ENCODE measurements around the gene NEUROD6. TPM values are rescaled to one million over a fixed set of nuclear protein-coding genes. Genes with fewer than 3 reads are reported as not detected.

Gene NEUROD6
- polyA plus RNA-seq, 3 donors = not detected

DNA sequence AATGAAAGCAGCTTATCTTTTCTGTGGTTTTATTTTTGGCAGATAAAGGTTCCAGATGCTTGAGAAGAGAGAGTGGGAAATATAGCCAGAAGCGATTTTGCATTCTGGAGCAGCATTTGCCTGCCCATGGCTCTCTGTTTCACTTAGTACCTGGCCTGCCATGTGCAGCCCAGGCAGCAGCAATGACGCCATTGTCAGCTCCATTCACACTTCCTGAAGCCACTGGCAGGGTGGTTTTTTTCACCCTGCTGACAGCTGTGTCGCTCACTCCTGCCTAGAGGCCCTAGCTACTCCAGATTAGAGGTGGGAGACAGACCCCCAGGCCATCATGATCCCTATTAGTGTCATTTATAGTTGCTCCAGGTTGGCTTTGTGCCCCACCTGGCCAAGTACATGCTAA, 30.1 kb upstream of the NEUROD6 start:
- TF ChIP-seq CTCF (IDR thresholded peaks at IDR 0.05) = no peak
- Histone ChIP-seq H3K9me3 (replicated peaks in 1 of 2; ENCODE audit: control insufficient read depth in 1 of 2, insufficient read depth in 1 of 2, low read length in 2 of 2) (no peaks in the 10 kb centered on the region), H3K36me3 (replicated peaks in 1 of 2; ENCODE audit: control insufficient read depth in 1 of 2, insufficient read depth in 2 of 2, low read length in 2 of 2) (no peaks in the 10 kb centered on the region), H3K4me2 (replicated peaks; ENCODE audit: extremely low read depth, low read length, poor library complexity, severe bottlenecking) (no peak overlapping the region), H3K27ac (ENCODE audit: low read depth in 1 of 2, low read length in 2 of 2) (no peak overlapping the region), H3K9ac (ENCODE audit: insufficient read depth, low read length, poor library complexity, severe bottlenecking) (no peak overlapping the region), H3K79me2 (ENCODE audit: insufficient read depth, low read length) (no peaks in the 10 kb centered on the region), H4K20me1 (ENCODE audit: insufficient read depth, low read length) (no peaks in the 10 kb centered on the region), H2AFZ (ENCODE audit: insufficient read depth, low read depth, low read length, poor library complexity, severe bottlenecking) (no peak overlapping the region), H3K27me3 (ENCODE audit: control insufficient read depth in 2 of 2, insufficient read depth in 2 of 2, low read length in 2 of 2) (peaks cover 0 to 2% of the 10 kb centered on the region in 2 donors), H3K4me1 (ENCODE audit: control insufficient read depth in 1 of 2, insufficient read depth in 2 of 2, low read length in 2 of 2) (no peaks in the 10 kb centered on the region), H3K4me3 (replicated peaks in 1 of 3; ENCODE audit: low read depth in 2 of 3, low read length in 3 of 3) (no peak overlapping the region)
- DNase-seq = no peak
- Mint-ChIP-seq H3K27me3 (ENCODE audit: low read depth in 3 of 3) (peaks cover 2 to 7% (median 6%) of the 10 kb centered on the region in 3 donors), H3K36me3 (no peaks in the 10 kb centered on the region), H3K4me3 (no peak overlapping the region), H3K4me1 (no peaks in the 10 kb centered on the region), H3K27ac (no peak overlapping the region), H3K9me3 (no peaks in the 10 kb centered on the region)
- WGBS (ENCODE audit: insufficient coverage) = 49% methylated on average over 2 of the region's 3 CpGs
- intact Hi-C loops (cut with micrococcal nuclease) = no loop called here

DNA sequence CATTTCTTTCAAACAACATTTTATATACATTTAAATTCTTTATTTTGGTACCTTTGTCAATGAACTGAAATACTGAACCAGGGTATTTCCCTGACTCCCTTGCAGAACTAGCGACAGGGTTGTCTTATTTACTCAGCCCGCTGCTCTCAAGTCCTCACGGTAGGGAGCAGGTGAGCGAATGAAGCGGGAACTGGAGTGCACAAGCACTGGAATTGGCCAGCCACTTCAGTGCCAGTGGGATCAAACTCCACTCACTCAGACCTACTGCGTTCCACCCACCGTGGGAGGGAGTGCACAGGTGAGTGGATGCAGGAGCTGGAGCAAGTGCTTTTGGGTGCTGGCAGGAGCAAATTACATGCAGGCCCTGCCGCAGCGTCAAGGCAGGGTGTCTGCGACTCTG, 28.1 kb upstream of the NEUROD6 start:
- no peaks in the 10 kb centered on the region for H3K9me3 Mint-ChIP-seq
- H3K9ac ChIP-seq (ENCODE audit: insufficient read depth, low read length, poor library complexity, severe bottlenecking) = no peak overlapping the region
- H3K27ac ChIP-seq (ENCODE audit: low read depth in 1 of 2, low read length in 2 of 2) = no peak overlapping the region
- WGBS (ENCODE audit: insufficient coverage) = 92% methylated on average over 8 of the region's 10 CpGs
- no peak overlapping the region for H2AFZ ChIP-seq (ENCODE audit: insufficient read depth, low read depth, low read length, poor library complexity, severe bottlenecking)
- H3K36me3 ChIP-seq (replicated peaks in 1 of 2; ENCODE audit: control insufficient read depth in 1 of 2, insufficient read depth in 2 of 2, low read length in 2 of 2) = no peaks in the 10 kb centered on the region
- H3K9me3 ChIP-seq (replicated peaks in 1 of 2; ENCODE audit: control insufficient read depth in 1 of 2, insufficient read depth in 1 of 2, low read length in 2 of 2) = no peaks in the 10 kb centered on the region
- peaks cover 0 to 2% of the 10 kb centered on the region in 2 donors for H3K27me3 ChIP-seq (ENCODE audit: control insufficient read depth in 2 of 2, insufficient read depth in 2 of 2, low read length in 2 of 2)
- H4K20me1 ChIP-seq (ENCODE audit: insufficient read depth, low read length) = no peaks in the 10 kb centered on the region
- intact Hi-C loops (cut with micrococcal nuclease) = no loop called here
- H3K27ac Mint-ChIP-seq = no peak overlapping the region
- H3K4me3 ChIP-seq (replicated peaks in 1 of 3; ENCODE audit: low read depth in 2 of 3, low read length in 3 of 3) = no peak overlapping the region
- DNase-seq = no peak
- no peak for TF ChIP-seq CTCF (IDR thresholded peaks at IDR 0.05)
- no peaks in the 10 kb centered on the region for H3K36me3 Mint-ChIP-seq
- H3K4me2 ChIP-seq (replicated peaks; ENCODE audit: extremely low read depth, low read length, poor library complexity, severe bottlenecking) = no peak overlapping the region
- H3K4me3 Mint-ChIP-seq = no peak overlapping the region
- no peaks in the 10 kb centered on the region for H3K79me2 ChIP-seq (ENCODE audit: insufficient read depth, low read length)
- H3K4me1 ChIP-seq (ENCODE audit: control insufficient read depth in 1 of 2, insufficient read depth in 2 of 2, low read length in 2 of 2) = no peaks in the 10 kb centered on the region
- peaks cover 4 to 5% (median 5%) of the 10 kb centered on the region in 3 donors for H3K27me3 Mint-ChIP-seq (ENCODE audit: low read depth in 3 of 3)
- no peaks in the 10 kb centered on the region for H3K4me1 Mint-ChIP-seq
